Measurements from ENCODE around the gene GOLGA5. TPM values are rescaled to one million over a fixed set of nuclear protein-coding genes. Genes with fewer than 3 reads are reported as not detected.

The GOLGA5 gene
- total and polyA plus RNA-seq, 2 of the 13 experiments (the other 11 are each of a cell fraction or from before 2014, with no cell fraction given), result 31.0 to 40.0 TPM

GRCh38 chr14:92748259-92749016 is 45.7 kb upstream of the GOLGA5 start, which contains the start of gene LGMN (continued):
- no peak for TF ChIP-seq CREB3 (CRISPR knock-in tag; IDR thresholded peaks at IDR 0.05)
- TF ChIP-seq ESRRA (CRISPR knock-in tag; IDR thresholded peaks at IDR 0.05; ENCODE audit: low read depth), result 0 out of 2 replicates have a peak, but pooled peaks have one; percentile 42
- TF ChIP-seq ZNF468 (CRISPR knock-in tag; IDR thresholded peaks at IDR 0.05), result no peak
- no peak for TF ChIP-seq TRAFD1 (CRISPR knock-in tag; IDR thresholded peaks at IDR 0.05; ENCODE audit: borderline replicate concordance)
- TF ChIP-seq MTA3 (CRISPR knock-in tag; IDR thresholded peaks at IDR 0.05), result no peak
- TF ChIP-seq USF2 (IDR thresholded peaks at IDR 0.05; ENCODE audit: low read depth, low read length), result no peak
- peak; percentile 28; the same call in 1 of the 2 replicates for TF ChIP-seq USF2 (CRISPR knock-in tag; IDR thresholded peaks at IDR 0.05; ENCODE audit: borderline replicate concordance)
- TF ChIP-seq KMT2A (CRISPR knock-in tag; IDR thresholded peaks at IDR 0.05), result peak; percentile 95
- TF ChIP-seq GRHL1 (CRISPR knock-in tag; conservative IDR thresholded peaks at IDR 0.05), result no peak
- TF ChIP-seq ZNF577 (CRISPR knock-in tag; IDR thresholded peaks at IDR 0.05; ENCODE audit: borderline replicate concordance, low read depth), result no peak
- peak; percentile 74; the same call in 1 of the 2 replicates for TF ChIP-seq TGIF2 (CRISPR knock-in tag; IDR thresholded peaks at IDR 0.05)
- no peak for TF ChIP-seq TBL1XR1 (IDR thresholded peaks at IDR 0.05; ENCODE audit: borderline replicate concordance, low read length, partially characterized antibody)
- no peak for TF ChIP-seq ZNF337 (CRISPR knock-in tag; IDR thresholded peaks at IDR 0.05; ENCODE audit: borderline replicate concordance, low read depth)
- TF ChIP-seq ZNF3 (CRISPR knock-in tag; IDR thresholded peaks at IDR 0.05), result no peak
- TF ChIP-seq CHCHD3 (CRISPR knock-in tag; IDR thresholded peaks at IDR 0.05), result no peak
- TF ChIP-seq AGO1 (IDR thresholded peaks at IDR 0.05; ENCODE audit: low read depth, low read length, poor library complexity, severe bottlenecking), result no peak
- TF ChIP-seq MAZ (IDR thresholded peaks at IDR 0.05; ENCODE audit: borderline replicate concordance, low read depth, low read length), result peak; percentile 60; the same call in 1 of the 2 replicates
- TF ChIP-seq MAZ (CRISPR knock-in tag; IDR thresholded peaks at IDR 0.05; ENCODE audit: low read depth), result peak; percentile 82
- TF ChIP-seq IRF2 (CRISPR knock-in tag; IDR thresholded peaks at IDR 0.05), result peak; percentile 74
- TF ChIP-seq ZNF550 (CRISPR knock-in tag; IDR thresholded peaks at IDR 0.05; ENCODE audit: borderline replicate concordance), result no peak
- no peak for TF ChIP-seq ELF4 (CRISPR knock-in tag; IDR thresholded peaks at IDR 0.05; ENCODE audit: borderline replicate concordance)

All from HepG2 (cell line).